ENCODE results near the gene GPR158. TPM values are rescaled to one million over a fixed set of nuclear protein-coding genes. Genes with fewer than 3 reads are reported as not detected.

The GPR158 gene
- total and polyA plus RNA-seq, 2 donors from 2014 or later, result 0.09 to 0.22 TPM

GRCh38 chr10:25261558-25261957, 86.8 kb downstream of the GPR158 start:
- Histone ChIP-seq H3K4me1 (ENCODE audit: control insufficient read depth in 2 of 3, insufficient read depth in 2 of 3, low read depth in 1 of 3, low read length in 3 of 3) (no peaks in the 10 kb centered on the region), H3K9me3 (ENCODE audit: control insufficient read depth in 2 of 3, insufficient read depth in 1 of 3, low read length in 3 of 3) (no peaks in the 10 kb centered on the region), H3K36me3 (ENCODE audit: control insufficient read depth in 2 of 3, insufficient read depth in 3 of 3, low read length in 3 of 3) (no peaks in the 10 kb centered on the region), H3K4me3 (ENCODE audit: low read length in 3 of 3) (no peak overlapping the region), H3K27ac (ENCODE audit: low read depth in 2 of 2, low read length in 2 of 2) (no peak overlapping the region), H3K9ac (ENCODE audit: low read length in 3 of 3) (no peak overlapping the region), H3K27me3 (ENCODE audit: control insufficient read depth, insufficient read depth, low read length) (no peaks in the 10 kb centered on the region)
- DNase-seq (peak in 1 of 5 donors; percentile 1), FAIRE-seq (no peak)
- no peak for TF ChIP-seq CTCF (IDR thresholded peaks at IDR 0.05; ENCODE audit: borderline replicate concordance, extremely low read depth, insufficient read depth)
- intact Hi-C loops (cut with DNase I), result no loop called here

GRCh38 chr10:25263931-25264330, 89.1 kb downstream of the GPR158 start:
- no peak for DNase-seq
- Histone ChIP-seq H3K9ac (ENCODE audit: low read length in 3 of 3) (no peak overlapping the region), H3K27ac (ENCODE audit: low read depth in 2 of 2, low read length in 2 of 2) (no peak overlapping the region), H3K4me1 (ENCODE audit: control insufficient read depth in 2 of 3, insufficient read depth in 2 of 3, low read depth in 1 of 3, low read length in 3 of 3) (no peaks in the 10 kb centered on the region), H3K4me3 (ENCODE audit: low read length in 3 of 3) (no peak overlapping the region), H3K27me3 (ENCODE audit: control insufficient read depth, insufficient read depth, low read length) (no peaks in the 10 kb centered on the region), H3K36me3 (ENCODE audit: control insufficient read depth in 2 of 3, insufficient read depth in 3 of 3, low read length in 3 of 3) (no peaks in the 10 kb centered on the region), H3K9me3 (ENCODE audit: control insufficient read depth in 2 of 3, insufficient read depth in 1 of 3, low read length in 3 of 3) (no peaks in the 10 kb centered on the region)
- FAIRE-seq, result no peak
- no peak for TF ChIP-seq CTCF (IDR thresholded peaks at IDR 0.05; ENCODE audit: borderline replicate concordance, extremely low read depth, insufficient read depth)
- intact Hi-C loops (cut with DNase I), result no loop called here

- Histone ChIP-seq H3K9ac (ENCODE audit: low read length in 3 of 3) (no peak overlapping the region), H3K9me3 (ENCODE audit: control insufficient read depth in 2 of 3, insufficient read depth in 1 of 3, low read length in 3 of 3) (peaks cover 0 to 6% (median 2%) of the 10 kb centered on the region in 3 donors), H3K4me3 (ENCODE audit: low read length in 3 of 3) (no peak overlapping the region), H3K27me3 (ENCODE audit: control insufficient read depth, insufficient read depth, low read length) (no peaks in the 10 kb centered on the region), H3K4me1 (ENCODE audit: control insufficient read depth in 2 of 3, insufficient read depth in 2 of 3, low read depth in 1 of 3, low read length in 3 of 3) (no peaks in the 10 kb centered on the region), H3K36me3 (ENCODE audit: control insufficient read depth in 2 of 3, insufficient read depth in 3 of 3, low read length in 3 of 3) (no peaks in the 10 kb centered on the region), H3K27ac (ENCODE audit: low read depth in 2 of 2, low read length in 2 of 2) (no peak overlapping the region)
- FAIRE-seq (no peak), DNase-seq (no peak)
- intact Hi-C loops (cut with DNase I), result no loop called here
- TF ChIP-seq CTCF (IDR thresholded peaks at IDR 0.05; ENCODE audit: borderline replicate concordance, extremely low read depth, insufficient read depth), result no peak
Observed at GRCh38 chr10:25278180-25278579, 103.4 kb downstream of the GPR158 start.

- no peak for FAIRE-seq
- H3K36me3 ChIP-seq (ENCODE audit: control insufficient read depth in 2 of 3, insufficient read depth in 3 of 3, low read length in 3 of 3), result no peaks in the 10 kb centered on the region
- H3K27ac ChIP-seq (ENCODE audit: low read depth in 2 of 2, low read length in 2 of 2), result no peak overlapping the region
- H3K27me3 ChIP-seq (ENCODE audit: control insufficient read depth, insufficient read depth, low read length), result no peaks in the 10 kb centered on the region
- TF ChIP-seq CTCF (IDR thresholded peaks at IDR 0.05; ENCODE audit: borderline replicate concordance, extremely low read depth, insufficient read depth), result no peak
- no peak for DNase-seq
- no peak overlapping the region for H3K9ac ChIP-seq (ENCODE audit: low read length in 3 of 3)
- no peak overlapping the region for H3K4me3 ChIP-seq (ENCODE audit: low read length in 3 of 3)
- intact Hi-C loops (cut with DNase I), result no loop called here
- no peaks in the 10 kb centered on the region for H3K4me1 ChIP-seq (ENCODE audit: control insufficient read depth in 2 of 3, insufficient read depth in 2 of 3, low read depth in 1 of 3, low read length in 3 of 3)
- peaks cover 0 to 6% (median 2%) of the 10 kb centered on the region in 3 donors for H3K9me3 ChIP-seq (ENCODE audit: control insufficient read depth in 2 of 3, insufficient read depth in 1 of 3, low read length in 3 of 3)
Observed at GRCh38 chr10:25280076-25280475, 105.3 kb downstream of the GPR158 start.
